ENCODE results near the gene ZNF846.

DNA sequence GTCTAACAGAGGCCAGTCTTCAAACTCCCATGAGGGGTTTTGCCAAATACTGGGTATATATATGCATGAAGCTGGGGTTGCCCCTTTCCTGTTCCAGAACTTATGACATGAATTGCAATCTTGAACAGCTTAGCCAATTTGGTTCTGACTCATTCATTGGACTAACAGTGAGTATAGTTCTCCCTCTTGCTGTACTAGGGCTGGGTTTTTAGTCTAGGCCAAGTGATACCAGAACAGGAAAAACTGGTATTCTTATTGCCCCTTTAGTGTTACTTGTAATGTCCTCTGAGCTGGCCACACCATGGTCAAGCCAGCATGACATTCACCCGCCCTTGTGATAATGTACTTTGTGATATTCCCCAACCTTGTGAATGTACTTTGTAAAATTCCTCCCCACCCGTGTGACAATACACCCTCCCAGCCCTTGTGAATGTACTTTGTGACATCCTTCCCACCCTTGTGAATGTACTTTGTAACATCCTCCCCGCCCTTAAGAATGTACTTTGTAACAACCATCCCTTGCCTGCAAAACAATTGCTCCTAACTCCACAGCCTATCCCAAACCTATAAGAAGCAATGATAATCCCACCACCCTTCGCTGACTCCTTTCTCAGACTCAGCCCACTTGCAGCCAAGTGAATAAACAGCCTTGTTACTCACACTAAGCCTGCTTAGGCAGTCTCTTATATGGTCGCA lies 26.9 kb downstream of the ZNF846 start:
- TF ChIP-seq CTCF (IDR thresholded peaks at IDR 0.05; ENCODE audit: low read depth, low read length, poor library complexity, severe bottlenecking) = no peak
- TF ChIP-seq EZH2phosphoT487 (IDR thresholded peaks at IDR 0.05; ENCODE audit: borderline replicate concordance, low read length) = no peak
